GM12878 (cell line): ENCODE results near the gene CDYL. TPM values are rescaled to one million over a fixed set of nuclear protein-coding genes. Genes with fewer than 3 reads are reported as not detected.

Experiments used
- ATAC-seq: fragments of 200-7000 bp; cut with Tn5 transposase; 3 replicates; pipeline ENCODE4 v1.9.1; 2020; ENCODE audit warnings: mild to moderate bottlenecking, moderate library complexity
- BruUV-seq: library from RNA; stranded (reverse); fragments of 400-500 nt; replicated peaks from 2 replicates; lab custom pipeline; 2021; lab: Mats Ljungman, UMichigan
- CTCF ChIA-PET: fragments of 300-600 bp; sonication (Branson Sonifier 250); formaldehyde crosslinking; extraction: SDS; loops from one replicate; lab custom pipeline; 2021; ENCODE audit warnings: inconsistent platforms; lab: Yijun Ruan, JAX
- POLR2A ChIA-PET: fragments of 350-600 bp; formaldehyde crosslinking; extraction: SDS; loops from one replicate; lab custom pipeline; 2021; ENCODE audit warnings: inconsistent platforms; lab: Charles Lee
- RAD21 ChIA-PET: fragments of 300-600 bp; sonication (Branson Sonifier 250); formaldehyde crosslinking; loops from one replicate; lab custom pipeline; 2023; ENCODE audit warnings: antibody characterized with exemption; ENCODE audit not compliant: unreplicated experiment; lab: Charles Lee
- SMC1A ChIA-PET: fragments of 300-600 bp; sonication (Branson Sonifier 250); formaldehyde crosslinking; loops from one replicate; lab custom pipeline; 2023; ENCODE audit not compliant: unreplicated experiment, uncharacterized antibody; lab: Charles Lee
- DNase-seq: peaks from one replicate; pipeline ENCODE4 v3.0.0-alpha.2; 2011; ENCODE audit warnings: low read depth, low spot score
- FAIRE-seq: peaks from 3 replicates; lab custom pipeline; 2011; peaks lifted over from hg19 to GRCh38; lab: Jason Lieb, UNC
- H2AFZ ChIP-seq: 2 replicates; pipeline ENCODE4 v1.6.0; 2011; ENCODE audit warnings: low read depth, low read length, control low read depth; ENCODE audit not compliant: control insufficient read depth
- H3K27ac ChIP-seq: 2 replicates; pipeline ENCODE4 v1.5.1; 2011; ENCODE audit warnings: control low read depth; ENCODE audit not compliant: control insufficient read depth, insufficient read depth
- H3K27me3 ChIP-seq, 2 experiments: replicated peaks in 1 of 2; 2 replicates each; pipeline versions ENCODE4 v1.6.0 to v1.6.1; 2011; ENCODE audit warnings: low read length in 1 of 2; ENCODE audit not compliant: control insufficient read depth in 2 of 2, insufficient read depth in 2 of 2
- H3K36me3 ChIP-seq, 2 experiments: 2 replicates each; pipeline ENCODE4 v1.5.1; 2011; ENCODE audit warnings: low read length in 1 of 2; ENCODE audit not compliant: control insufficient read depth in 2 of 2, insufficient read depth in 2 of 2
- H3K4me1 ChIP-seq: 2 replicates; pipeline ENCODE4 v1.6.1; 2011; ENCODE audit warnings: mild to moderate bottlenecking, low read length, moderate library complexity, mixed read lengths; ENCODE audit not compliant: control insufficient read depth, insufficient read depth
- H3K4me2 ChIP-seq: 2 replicates; pipeline ENCODE4 v1.6.0; 2011; ENCODE audit warnings: control low read depth; ENCODE audit not compliant: control insufficient read depth, insufficient read depth
- H3K4me3 ChIP-seq: fragments of 200-600 bp; sonication (generic); 2 replicates; pipeline ENCODE4 v1.5.1; 2016
- H3K79me2 ChIP-seq: 2 replicates; pipeline ENCODE4 v1.6.0; 2011; ENCODE audit warnings: low read length; ENCODE audit not compliant: control insufficient read depth, insufficient read depth
- H3K9ac ChIP-seq: 2 replicates; pipeline ENCODE4 v1.8.0; 2011; ENCODE audit warnings: low read length, control low read depth, mixed read lengths; ENCODE audit not compliant: control insufficient read depth, insufficient read depth
- H3K9me3 ChIP-seq: replicated peaks from 3 replicates; pipeline ENCODE4 v1.5.1; 2011; ENCODE audit warnings: mild to moderate bottlenecking, low read length; ENCODE audit not compliant: control insufficient read depth, insufficient read depth
- H4K20me1 ChIP-seq: 2 replicates; pipeline ENCODE4 v1.6.0; 2011; ENCODE audit not compliant: control insufficient read depth, insufficient read depth
- HDGF ChIP-seq: fragments of 450-650 bp; IDR thresholded peaks from 2 replicates; pipeline ENCODE4 v1.6.1; 2016; ENCODE audit warnings: antibody characterized with exemption
- IKZF1 ChIP-seq: fragments of 450-650 bp; conservative IDR thresholded peaks from 2 replicates; pipeline ENCODE4 v1.6.1; 2017; ENCODE audit warnings: antibody characterized with exemption, mild to moderate bottlenecking
- LARP7 ChIP-seq: fragments of 450-650 bp; IDR thresholded peaks from 2 replicates; pipeline ENCODE4 v1.6.1; 2017; ENCODE audit warnings: mild to moderate bottlenecking
- PML ChIP-seq: IDR thresholded peaks from 2 replicates; pipeline ENCODE4 v1.6.1; 2012; ENCODE audit warnings: low read length, inconsistent platforms
- RELB ChIP-seq: fragments of 450-650 bp; IDR thresholded peaks from 2 replicates; pipeline ENCODE4 v1.6.1; 2017; ENCODE audit warnings: low read depth, mild to moderate bottlenecking, moderate library complexity
- YY1 ChIP-seq: IDR thresholded peaks from 2 replicates; pipeline ENCODE4 v1.6.1; 2011; ENCODE audit warnings: low read depth, mild to moderate bottlenecking, low read length
- ZNF217 ChIP-seq: fragments of 450-650 bp; IDR thresholded peaks from 2 replicates; pipeline ENCODE4 v1.6.1; 2017; ENCODE audit warnings: antibody characterized with exemption, mild to moderate bottlenecking
- WGBS: methylation state at CpG from one replicate; pipeline ENCODE4 v1.1.6; 2016; ENCODE audit warnings: low lambda C conversion rate; ENCODE audit not compliant: insufficient replicate concordance, insufficient coverage; ENCODE audit errors: missing lambda C conversion rate; 5-methylcytosine and 5-hydroxymethylcytosine counted together
- in situ Hi-C: fragments of 300-500 bp; cut with MboI; formaldehyde crosslinking; loops from 9 replicates; pipeline ENCODE4 v1.14.3; 2018; ENCODE audit warnings: mixed read lengths
- intact Hi-C: fragments of 100-400 bp; cut with micrococcal nuclease; formaldehyde crosslinking; loops from one replicate; pipeline ENCODE4 v1.14.2; 2022; ENCODE audit not compliant: unreplicated experiment
- polyA plus RNA-seq, 11 experiments: library from polyadenylated mRNA; depleted of rRNA in 4 of 11; unstranded in 6 of 11; stranded (reverse) in 5 of 11; fragments of >200 nt; fragmentation: Nextera tagmentation in 4 of 11; fragmentation: Illumina TruSeq in 1 of 11; extraction: Ambion mirVana in 4 of 11; extraction: Trizol in 1 of 11; gene quantifications; 1 replicate in 1 of 11; 2 replicates in 10 of 11; pipeline versions ENCODE4 v1.2.1 to v1.2.3, GENCODE V29; 2011 to 2016; ENCODE audit warnings: inconsistent platforms in 2 of 11, missing spikeins in 2 of 11, low read depth in 1 of 11
- total RNA-seq, 4 experiments: library from RNA; depleted of rRNA in 3 of 4; stranded (reverse); fragments of >200 nt in 3 of 4; fragmentation: Illumina TruSeq in 1 of 4; extraction: Trizol in 1 of 4; gene quantifications; 2 replicates each; pipeline versions ENCODE4 v1.2.1 to v1.2.3, GENCODE V29; 2013 to 2021
- TF ChIP-seq, protein P1 (sequence below): fragments of 450-650 bp; IDR thresholded peaks from 2 replicates; pipeline ENCODE4 v1.6.1; 2016; ENCODE audit warnings: mild to moderate bottlenecking
- TF ChIP-seq, protein P2 (sequence below): IDR thresholded peaks from 2 replicates; pipeline ENCODE4 v1.6.1; 2011; ENCODE audit warnings: mild to moderate bottlenecking, low read depth, low read length, moderate library complexity; ENCODE audit not compliant: insufficient replicate concordance

Gene CDYL
- total and polyA plus RNA-seq, 10 of the 15 experiments (the other 5 are each of a cell fraction or from before 2014, with no cell fraction given) = 9.3 to 61.2 (median 28.5) TPM

DNA sequence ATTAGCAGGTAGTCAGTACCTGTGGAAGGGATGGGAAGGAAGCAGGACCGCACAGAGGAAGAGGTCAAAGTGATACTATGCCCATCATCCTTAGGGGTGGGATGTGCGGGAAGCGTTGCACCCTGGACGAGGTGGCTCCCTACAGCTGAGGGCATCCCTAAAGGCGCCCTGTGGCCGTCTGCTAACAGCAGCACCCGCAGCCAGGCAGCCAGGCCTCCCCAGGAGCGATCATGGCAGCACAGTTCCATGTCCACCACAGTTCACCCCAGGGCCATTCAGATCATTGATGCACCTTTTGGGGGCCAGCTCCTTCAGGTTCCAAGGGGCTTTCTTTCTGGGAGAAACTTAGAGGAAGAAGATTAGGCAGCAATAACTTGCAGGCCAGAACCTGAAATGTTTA is 168.1 kb downstream of the CDYL start:
- H2AFZ ChIP-seq = no peak overlapping the region
- CTCF ChIA-PET = no interaction called here

More for the DNA sequence above, 168.1 kb downstream of the CDYL start:
- RAD21 ChIA-PET = no interaction called here
- Histone ChIP-seq H3K27ac (no peak overlapping the region; the same call in 1 of the 2 replicates), H3K36me3 (peaks cover 33 to 45% of the 10 kb centered on the region in 2 experiments), H3K4me2 (no peak overlapping the region), H3K27me3 (no peaks in the 10 kb centered on the region), H4K20me1 (no peaks in the 10 kb centered on the region)
- in situ Hi-C loops = no loop called here
- BruUV-seq = no TSS peak
- ATAC-seq = no peak
- no peak for TF ChIP-seq PML
- no peak for TF ChIP-seq IKZF1
- no peak for TF ChIP-seq ZNF217
- TF ChIP-seq, protein P1, sequence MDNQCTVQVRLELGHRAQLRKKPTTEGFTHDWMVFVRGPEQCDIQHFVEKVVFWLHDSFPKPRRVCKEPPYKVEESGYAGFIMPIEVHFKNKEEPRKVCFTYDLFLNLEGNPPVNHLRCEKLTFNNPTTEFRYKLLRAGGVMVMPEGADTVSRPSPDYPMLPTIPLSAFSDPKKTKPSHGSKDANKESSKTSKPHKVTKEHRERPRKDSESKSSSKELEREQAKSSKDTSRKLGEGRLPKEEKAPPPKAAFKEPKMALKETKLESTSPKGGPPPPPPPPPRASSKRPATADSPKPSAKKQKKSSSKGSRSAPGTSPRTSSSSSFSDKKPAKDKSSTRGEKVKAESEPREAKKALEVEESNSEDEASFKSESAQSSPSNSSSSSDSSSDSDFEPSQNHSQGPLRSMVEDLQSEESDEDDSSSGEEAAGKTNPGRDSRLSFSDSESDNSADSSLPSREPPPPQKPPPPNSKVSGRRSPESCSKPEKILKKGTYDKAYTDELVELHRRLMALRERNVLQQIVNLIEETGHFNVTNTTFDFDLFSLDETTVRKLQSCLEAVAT = no peak
- TF ChIP-seq LARP7 = no peak
- TF ChIP-seq YY1 = no peak
- no peak for TF ChIP-seq HDGF
- TF ChIP-seq RELB = no peak
- TF ChIP-seq, protein P2, sequence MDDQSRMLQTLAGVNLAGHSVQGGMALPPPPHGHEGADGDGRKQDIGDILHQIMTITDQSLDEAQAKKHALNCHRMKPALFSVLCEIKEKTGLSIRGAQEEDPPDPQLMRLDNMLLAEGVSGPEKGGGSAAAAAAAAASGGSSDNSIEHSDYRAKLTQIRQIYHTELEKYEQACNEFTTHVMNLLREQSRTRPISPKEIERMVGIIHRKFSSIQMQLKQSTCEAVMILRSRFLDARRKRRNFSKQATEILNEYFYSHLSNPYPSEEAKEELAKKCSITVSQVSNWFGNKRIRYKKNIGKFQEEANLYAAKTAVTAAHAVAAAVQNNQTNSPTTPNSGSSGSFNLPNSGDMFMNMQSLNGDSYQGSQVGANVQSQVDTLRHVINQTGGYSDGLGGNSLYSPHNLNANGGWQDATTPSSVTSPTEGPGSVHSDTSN = no peak
- TF ChIP-seq, all 136 proteins: peak for 0
- no peak for DNase-seq
- SMC1A ChIA-PET = no interaction called here
- Histone ChIP-seq H3K9me3 (no peaks in the 10 kb centered on the region), H3K4me1 (peaks cover 11% of the 10 kb centered on the region), H3K4me3 (no peak overlapping the region), H3K79me2 (no peaks in the 10 kb centered on the region; the same call in 1 of the 2 replicates), H3K9ac (no peak overlapping the region)
- intact Hi-C loops = no loop called here
- FAIRE-seq = no peak
- over 99% methylated on average over 8 of the region's 8 CpGs for WGBS
- POLR2A ChIA-PET = interaction anchor here (0.6 kb wide), 1 partner anchor 499 kb away, joined by 3 read pairs; no protein-coding TSS in a partner anchor
